ENCODE measurements around the gene PRKAR1B.
A peak's percentile ranks its signal among the peaks of the same experiment; 100 is the strongest.

Gene PRKAR1B

DNA sequence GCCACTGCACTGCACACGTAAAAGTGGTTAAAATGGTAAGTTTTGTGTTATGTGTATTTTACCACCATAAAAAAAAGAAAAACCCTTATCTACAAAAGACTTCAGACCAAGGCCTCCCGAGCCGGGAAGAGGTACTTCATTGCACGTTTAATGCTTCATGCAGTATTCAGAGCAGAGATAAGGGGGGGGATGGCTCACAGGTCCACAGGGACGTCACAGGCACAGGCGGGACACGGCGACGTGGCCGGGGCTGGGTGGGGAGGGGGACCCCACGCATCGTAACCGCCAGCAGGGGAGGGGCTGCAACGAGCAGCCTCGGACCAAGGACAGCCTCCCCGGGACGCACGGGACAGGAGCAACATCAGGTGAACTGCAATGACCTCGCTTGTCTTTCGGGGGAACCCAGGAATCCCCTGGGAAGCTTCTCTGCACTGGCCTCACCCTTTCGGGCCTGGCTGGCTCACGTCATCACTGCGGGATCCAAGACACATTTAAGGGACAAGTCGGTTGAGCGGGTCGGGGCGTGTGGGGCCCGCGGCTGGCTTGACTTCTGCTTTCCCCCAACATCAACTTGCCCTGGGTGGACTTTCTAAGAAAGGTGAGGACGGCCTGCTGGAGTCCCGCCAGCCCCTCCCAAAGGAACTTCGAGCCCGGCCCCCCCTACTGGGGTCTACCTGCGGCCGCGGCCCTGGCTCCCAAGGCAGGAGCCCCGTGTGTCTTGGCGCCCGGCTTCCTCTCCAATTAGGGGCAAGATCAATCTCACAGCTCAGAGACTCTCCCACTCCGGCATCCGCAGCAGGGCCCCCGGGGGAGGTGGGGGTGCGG lies 177.8 kb downstream of the PRKAR1B start:
- TF ChIP-seq ZNF473 (tag by site-specific recombination; IDR thresholded peaks at IDR 0.05) (no peak), ZNF416 (tag by site-specific recombination; IDR thresholded peaks at IDR 0.05) (no peak), INSM2 (tag by site-specific recombination; IDR thresholded peaks at IDR 0.05) (no peak)
- Histone ChIP-seq H3K27ac (ENCODE audit: extremely low read depth, low read depth, low read length) (no peak overlapping the region), H3K36me3 (ENCODE audit: control insufficient read depth in 2 of 2, insufficient read depth in 1 of 2, low read length in 2 of 2) (no peaks in the 10 kb centered on the region), H3K4me3 (ENCODE audit: low read depth, low read length) (no peak overlapping the region), H3K9me3 (ENCODE audit: control insufficient read depth, insufficient read depth, low read depth, low read length) (no peaks in the 10 kb centered on the region), H3K4me1 (ENCODE audit: control insufficient read depth, insufficient read depth, low read length) (no peaks in the 10 kb centered on the region)
- ChIA-PET POLR2A (no interaction called here), CTCF (no interaction called here)

DNA sequence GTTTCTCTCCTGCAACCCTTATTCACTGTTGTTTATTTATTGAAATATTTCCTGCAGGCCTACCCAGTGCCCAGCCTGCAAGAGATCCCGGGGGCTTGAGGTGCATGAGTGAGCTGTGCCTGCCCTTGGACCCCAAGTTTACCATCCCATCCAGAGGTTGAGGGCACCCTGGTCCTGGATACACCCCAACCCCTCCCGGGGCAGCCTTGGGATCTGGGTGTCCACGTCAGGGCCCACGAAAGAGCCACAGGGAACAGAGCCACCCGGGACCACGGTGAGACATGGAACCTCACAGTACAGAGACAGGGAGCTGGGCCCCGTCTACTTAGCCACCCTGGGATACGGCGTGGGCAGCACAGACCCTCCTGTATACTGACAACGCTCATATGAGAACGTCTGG lies 178.7 kb downstream of the PRKAR1B start:
- H3K27ac ChIP-seq (ENCODE audit: extremely low read depth, low read depth, low read length): no peak overlapping the region
- CTCF ChIA-PET: no interaction called here
- H3K4me1 ChIP-seq (ENCODE audit: control insufficient read depth, insufficient read depth, low read length): no peaks in the 10 kb centered on the region
- H3K4me3 ChIP-seq (ENCODE audit: low read depth, low read length): no peak overlapping the region
- TF ChIP-seq ZBTB20 (tag by site-specific recombination; IDR thresholded peaks at IDR 0.05): no peak
- TF ChIP-seq ZNF146 (tag by site-specific recombination; IDR thresholded peaks at IDR 0.05): no peak
- no peak for TF ChIP-seq ZNF157 (tag by site-specific recombination; IDR thresholded peaks at IDR 0.05)
- no peak for TF ChIP-seq ZBTB49 (tag by site-specific recombination; IDR thresholded peaks at IDR 0.05; ENCODE audit: low read depth)
- no peaks in the 10 kb centered on the region for H3K36me3 ChIP-seq (ENCODE audit: control insufficient read depth in 2 of 2, insufficient read depth in 1 of 2, low read length in 2 of 2)
- H3K9me3 ChIP-seq (ENCODE audit: control insufficient read depth, insufficient read depth, low read depth, low read length): no peaks in the 10 kb centered on the region
- POLR2A ChIA-PET: no interaction called here

DNA sequence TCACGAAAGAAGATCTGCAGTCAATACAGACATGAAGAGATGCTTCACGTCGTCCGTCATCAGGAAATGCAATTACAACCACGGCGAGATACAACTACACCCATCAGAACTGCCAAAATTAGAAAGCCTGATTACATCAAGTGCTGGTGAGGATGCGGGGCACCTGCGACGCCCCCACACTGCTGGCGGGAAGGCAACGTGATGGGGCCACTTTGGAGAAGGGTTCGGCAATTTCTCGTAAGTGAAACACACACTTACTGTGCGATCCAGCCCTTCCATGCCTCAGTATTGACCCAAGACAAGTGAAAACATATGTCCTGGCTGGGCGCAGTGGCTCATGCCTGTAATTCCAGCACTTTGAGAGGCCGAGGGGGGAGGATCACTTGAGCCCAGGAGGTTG lies 181.6 kb downstream of the PRKAR1B start:
- Histone ChIP-seq H3K9me3 (ENCODE audit: control insufficient read depth, insufficient read depth, low read depth, low read length) (no peaks in the 10 kb centered on the region), H3K27ac (ENCODE audit: extremely low read depth, low read depth, low read length) (no peak overlapping the region), H3K4me1 (ENCODE audit: control insufficient read depth, insufficient read depth, low read length) (no peaks in the 10 kb centered on the region), H3K4me3 (ENCODE audit: low read depth, low read length) (no peak overlapping the region), H3K36me3 (ENCODE audit: control insufficient read depth in 2 of 2, insufficient read depth in 1 of 2, low read length in 2 of 2) (no peaks in the 10 kb centered on the region)
- peak; percentile 99 for TF ChIP-seq ZNF184 (tag by site-specific recombination; IDR thresholded peaks at IDR 0.05)
- TF ChIP-seq INSM2 (tag by site-specific recombination; IDR thresholded peaks at IDR 0.05): no peak
- CTCF ChIA-PET: interaction anchor here (0.6 to 0.7 kb wide), 2 partner anchors 192 to 223 kb away, joined by 3 to 6 read pairs; no protein-coding TSS in a partner anchor
- POLR2A ChIA-PET: interaction anchor here (0.6 kb wide), 1 partner anchor 139 kb away, joined by 3 read pairs; no protein-coding TSS in a partner anchor

DNA sequence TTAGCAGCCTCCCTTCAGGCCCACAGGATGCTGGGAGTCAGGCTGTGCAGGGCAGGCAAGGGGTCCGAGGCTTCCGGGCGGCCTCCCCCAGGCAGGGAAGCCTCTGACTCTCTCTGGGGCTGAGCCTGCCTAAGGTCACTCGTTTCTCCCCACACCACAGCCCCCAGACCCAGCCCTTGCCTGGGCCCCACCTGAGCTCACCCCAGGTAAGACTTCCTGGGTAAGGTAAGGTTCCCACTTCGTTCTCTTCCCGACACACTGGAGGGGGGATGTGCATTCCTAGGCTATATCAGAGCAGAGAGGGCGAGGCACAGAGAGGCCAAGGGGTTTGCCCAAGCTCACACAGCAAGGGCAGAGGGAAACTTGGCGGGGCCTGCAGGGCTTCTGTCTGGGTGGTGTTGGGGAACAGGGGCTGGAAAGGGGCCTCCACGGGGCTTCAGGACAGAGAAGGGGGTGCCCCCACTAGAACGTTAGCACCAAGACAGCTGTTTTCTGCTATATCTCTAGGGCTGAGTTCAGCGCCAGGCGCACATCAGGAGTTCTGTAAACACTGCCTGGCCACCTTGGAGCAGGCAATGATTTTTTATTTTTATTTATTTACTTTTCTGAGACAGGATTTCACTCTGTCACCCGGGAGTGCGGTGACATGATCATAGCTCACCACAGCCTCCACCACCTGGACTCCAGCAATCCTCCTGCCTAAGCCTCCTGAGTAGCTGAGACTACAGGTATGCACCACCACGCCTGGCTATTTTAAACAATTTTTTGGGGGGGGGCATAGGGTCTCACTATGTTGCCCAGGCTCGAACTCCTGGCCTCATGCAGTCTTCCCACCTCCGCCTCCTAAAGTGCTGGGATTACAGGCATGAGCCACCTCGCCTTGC lies 182.5 kb downstream of the PRKAR1B start:
- Histone ChIP-seq H3K4me1 (ENCODE audit: control insufficient read depth, insufficient read depth, low read length) (no peaks in the 10 kb centered on the region), H3K36me3 (ENCODE audit: control insufficient read depth in 2 of 2, insufficient read depth in 1 of 2, low read length in 2 of 2) (no peaks in the 10 kb centered on the region), H3K9me3 (ENCODE audit: control insufficient read depth, insufficient read depth, low read depth, low read length) (no peaks in the 10 kb centered on the region), H3K4me3 (ENCODE audit: low read depth, low read length) (no peak overlapping the region), H3K27ac (ENCODE audit: extremely low read depth, low read depth, low read length) (no peak overlapping the region)
- CTCF ChIA-PET: no interaction called here
- TF ChIP-seq SCRT2 (tag by site-specific recombination; IDR thresholded peaks at IDR 0.05) (no peak), GLIS1 (tag by site-specific recombination; IDR thresholded peaks at IDR 0.05) (peak; percentile 51; the same call in 1 of the 2 replicates)
- POLR2A ChIA-PET: no interaction called here
